Suppressor macrophage (primary cell): ENCODE results near the gene SPATA6L.

ENCODE experiments used
- DNase-seq, 4 experiments: peaks; one replicate each; pipeline ENCODE4 v3.0.0-alpha.2; 2020 to 2022

SPATA6L gene

DNA sequence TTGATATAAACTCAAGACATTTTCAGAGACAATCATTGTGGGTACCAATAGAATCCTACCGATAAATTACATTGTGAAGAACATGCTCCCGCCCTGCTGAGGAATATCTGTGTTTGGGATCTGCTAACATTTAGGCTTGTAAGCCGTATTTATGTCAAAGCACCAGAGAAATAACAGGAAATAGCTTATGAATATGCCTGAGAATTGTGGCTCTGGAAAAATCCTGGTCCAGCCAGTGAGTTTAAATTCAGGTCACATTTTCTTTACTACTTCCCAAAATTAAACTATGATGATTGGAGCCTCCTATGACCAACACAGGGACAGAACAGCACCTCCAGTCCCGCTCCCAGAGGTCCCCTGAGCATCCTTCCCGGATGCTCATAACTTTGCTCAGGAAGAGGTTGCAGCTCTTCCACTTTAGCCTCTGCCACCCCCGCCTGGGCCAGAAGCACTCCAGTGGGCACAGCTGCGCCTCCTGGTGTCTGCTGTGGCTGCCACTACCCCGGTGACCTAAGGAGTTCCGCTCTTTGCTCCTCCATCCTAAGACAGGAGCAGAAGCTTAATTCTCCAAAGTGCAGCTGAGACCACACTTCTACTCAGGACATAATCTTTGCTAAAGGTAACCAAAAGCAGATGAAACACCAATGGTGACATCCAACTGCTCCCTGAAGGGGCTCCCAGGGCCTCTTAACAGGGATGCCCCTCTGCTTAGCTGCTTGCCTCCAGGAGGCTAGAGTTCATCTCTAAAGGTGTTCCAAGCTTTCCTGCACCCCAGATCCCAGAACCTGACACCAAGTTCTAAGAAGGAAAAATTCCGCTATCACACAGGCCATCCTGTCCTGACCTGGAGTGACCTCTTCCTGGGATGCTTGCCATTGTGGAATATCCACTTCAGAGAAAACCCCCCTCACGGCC, 117.2 kb downstream of the SPATA6L start:
- peak; percentile 3 to 38 (median 24) for DNase-seq
